ENCODE measurements around the gene GDE1. TPM values are rescaled to one million over a fixed set of nuclear protein-coding genes. Genes with fewer than 3 reads are reported as not detected.

GDE1 gene
- polyA plus RNA-seq, 12 donors: 23.5 to 290 (median 57.6) TPM

GRCh38 chr16:19527161-19527560 is 5.3 kb upstream of the GDE1 start:
- no peak for DNase-seq

GRCh38 chr16:19525385-19525723 is 3.5 kb upstream of the GDE1 start:
- DNase-seq: no peak

GRCh38 chr16:19524616-19525384 is 2.9 kb upstream of the GDE1 start:
- peak; percentile 23 for DNase-seq

- DNase-seq: no peak
Observed at GRCh38 chr16:19524356-19524615, 2.4 kb upstream of the GDE1 start.

- peak; percentile 94 for DNase-seq
Observed at GRCh38 chr16:19523559-19524355, 1.9 kb upstream of the GDE1 start, which contains the start of gene CCP110. Gene CCP110 (plus strand): TSS chr16:19523942. CDS start chr16:19527882, 3,940 bp downstream.

DNA sequence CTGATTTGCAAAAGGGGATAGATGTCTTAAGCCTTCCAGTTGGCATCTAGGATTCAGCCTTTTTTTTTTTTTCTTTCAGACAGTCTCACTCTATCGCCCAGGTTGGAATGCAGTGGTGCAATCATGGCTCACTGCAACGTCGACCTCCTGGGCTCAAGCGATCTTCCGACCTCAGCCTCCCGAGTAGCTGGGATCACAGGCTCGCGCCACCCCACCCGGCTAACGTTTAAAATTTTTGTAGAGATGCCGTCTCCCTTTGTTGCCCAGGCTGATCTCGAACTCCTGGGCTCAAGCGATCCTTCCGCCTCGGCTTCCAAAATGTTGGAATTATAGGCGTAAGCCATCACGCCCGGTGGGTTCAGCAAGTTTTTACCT is 1.3 kb upstream of the GDE1 start:
- DNase-seq: no peak

DNA sequence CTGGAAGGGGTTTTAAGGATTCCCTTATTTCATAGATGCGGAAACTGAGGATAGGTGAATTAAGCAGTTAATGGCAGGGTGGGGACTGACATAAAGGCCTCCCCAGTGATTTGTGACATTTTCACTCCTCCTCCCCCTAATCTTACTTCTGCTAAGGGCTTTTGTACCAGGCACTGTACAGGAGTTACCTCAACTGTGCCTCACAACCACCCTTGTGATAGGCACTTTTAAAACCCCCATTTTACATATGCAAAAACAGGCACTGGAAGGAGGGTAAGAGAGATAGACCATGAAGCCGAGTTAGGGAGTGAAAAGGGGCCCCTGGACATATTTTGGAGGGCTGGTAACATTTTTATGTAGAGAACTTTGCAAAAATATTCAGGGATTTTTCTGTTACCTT is 862 bp upstream of the GDE1 start:
- no peak for DNase-seq

DNA sequence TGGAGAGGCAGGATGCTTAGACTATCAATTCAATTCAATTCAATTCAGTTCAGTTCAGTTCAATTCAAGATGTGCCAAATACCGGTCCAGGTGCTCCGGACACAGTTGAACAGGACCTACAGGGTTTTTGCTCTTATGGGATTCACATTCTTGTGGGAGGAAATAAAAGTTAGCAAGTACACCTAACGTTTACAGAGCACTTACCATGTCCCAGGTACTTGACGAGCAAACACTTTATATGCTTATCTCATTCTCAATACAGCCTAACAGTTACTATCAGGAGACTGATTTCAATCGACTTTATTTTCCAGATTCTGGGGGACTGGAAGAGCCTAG is 467 bp upstream of the GDE1 start:
- DNase-seq: no peak

- no peak for DNase-seq
Observed at GRCh38 chr16:19520861-19521331, 1.0 kb downstream of the GDE1 start.

- DNase-seq: no peak
Observed at GRCh38 chr16:19518388-19518787, 3.5 kb downstream of the GDE1 start.

GRCh38 chr16:19517424-19518089 is 4.3 kb downstream of the GDE1 start:
- DNase-seq: no peak

DNA sequence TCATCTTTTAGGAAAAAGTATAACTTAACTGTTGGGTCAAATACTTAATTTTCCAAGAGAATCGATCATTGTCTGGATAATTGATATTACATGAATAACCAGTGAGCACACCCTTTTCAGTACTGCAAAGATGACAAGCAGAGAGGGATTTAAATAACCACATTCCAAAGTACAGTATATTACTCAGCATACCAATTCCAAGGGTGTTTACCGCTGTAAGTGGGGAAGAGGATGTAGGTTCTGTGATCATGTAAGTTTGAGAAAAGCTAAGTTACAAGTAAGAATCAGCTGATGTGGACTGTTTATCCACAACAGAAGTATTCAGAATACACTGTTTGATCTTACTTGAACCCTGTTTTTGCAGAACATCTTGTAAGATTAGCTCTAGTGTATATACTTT is 6.1 kb downstream of the GDE1 start:
- DNase-seq: no peak

- DNase-seq: no peak
Observed at GRCh38 chr16:19513377-19514053, 8.4 kb downstream of the GDE1 start.

DNA sequence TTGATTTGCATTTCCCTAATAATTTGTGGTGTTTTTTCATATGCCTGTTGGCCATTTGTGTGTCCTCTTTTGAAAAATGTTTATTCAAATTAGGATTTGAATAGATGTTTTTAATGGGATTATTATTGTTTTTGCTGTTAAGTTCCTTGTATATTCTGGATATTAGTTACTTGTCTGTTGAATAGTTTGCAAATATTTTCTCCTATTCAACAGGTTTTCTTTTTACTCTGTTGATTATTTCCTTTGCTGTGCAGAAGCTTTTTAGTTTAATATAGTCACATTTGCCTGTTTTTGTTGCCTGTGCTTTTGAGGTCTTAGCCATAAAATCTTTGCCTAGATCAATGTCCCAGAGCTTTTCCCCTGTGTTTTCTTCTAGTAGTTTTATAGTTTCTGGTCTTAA is 9.6 kb downstream of the GDE1 start:
- no peak for DNase-seq

DNA sequence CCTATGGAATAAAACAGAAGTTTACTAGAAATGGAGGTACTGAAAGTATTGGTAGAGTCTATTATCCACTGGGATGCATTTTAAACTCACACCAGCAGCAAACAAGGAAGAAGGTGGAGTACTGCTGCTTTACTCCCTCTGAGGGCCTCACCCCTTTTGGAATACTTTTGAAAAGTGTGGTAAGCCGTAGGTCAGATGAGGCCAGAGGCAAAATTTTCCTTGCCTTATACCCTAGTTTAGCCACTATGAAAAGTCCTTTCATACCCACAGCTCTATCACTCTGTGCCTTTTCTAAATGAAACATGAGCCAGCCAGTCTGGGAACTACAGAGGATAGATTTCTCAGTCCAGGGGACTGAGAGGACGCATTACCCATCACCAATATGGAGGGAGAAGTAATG is 14.0 kb downstream of the GDE1 start:
- no peak for DNase-seq

DNA sequence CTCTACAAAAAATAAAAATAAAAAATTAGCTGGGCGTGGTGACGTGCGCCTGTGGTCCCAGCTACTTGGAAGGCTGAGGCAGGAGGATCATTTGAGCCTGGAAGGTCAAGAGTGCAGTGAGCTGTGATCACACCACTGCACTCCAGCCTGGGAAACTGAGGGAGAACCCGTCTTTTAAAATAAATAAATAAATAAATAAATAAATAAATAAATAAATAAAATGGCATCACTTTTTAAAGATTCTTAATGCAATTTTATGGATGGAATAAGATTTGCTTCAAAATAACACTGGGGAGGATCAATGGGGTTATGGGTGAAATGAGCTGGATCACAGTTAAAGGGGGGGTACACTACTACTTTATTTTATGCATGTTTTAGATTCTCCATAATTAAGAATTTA is 14.9 kb downstream of the GDE1 start:
- DNase-seq: no peak

DNA sequence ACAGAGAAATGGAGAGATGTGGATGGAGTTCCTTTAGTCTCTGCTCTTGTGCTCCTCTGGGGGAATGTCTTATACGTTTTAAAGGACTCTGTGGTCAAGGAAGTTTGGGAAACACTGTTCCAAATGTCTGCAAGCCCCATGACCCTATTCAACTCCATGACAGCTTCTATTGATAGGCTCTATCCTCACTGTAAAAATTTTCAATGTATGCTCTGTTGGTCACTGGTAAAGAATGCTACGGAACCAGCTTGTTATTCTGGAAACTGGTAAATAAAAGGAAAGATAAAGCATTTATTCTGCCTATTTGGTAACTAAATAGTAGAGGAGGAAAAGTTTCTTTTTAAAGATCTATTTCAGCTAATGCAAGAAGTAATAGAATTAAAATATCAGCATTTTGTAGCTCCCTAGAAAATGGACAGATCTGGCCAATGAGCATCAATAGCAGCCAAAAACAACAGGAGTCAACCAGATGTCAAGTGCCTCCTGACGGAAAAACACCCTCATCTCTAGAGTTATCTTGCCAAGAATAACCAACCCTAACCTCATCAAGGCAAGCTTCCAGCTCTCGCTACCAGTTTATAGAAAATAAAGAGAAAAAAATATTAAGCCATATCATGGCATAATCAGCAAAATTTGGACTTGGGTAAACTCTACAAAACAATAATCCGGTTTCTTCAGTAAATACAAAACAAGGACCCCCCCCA is 16.1 kb downstream of the GDE1 start:
- DNase-seq: no peak

- no peak for DNase-seq
Observed at GRCh38 chr16:19503461-19504075, 18.3 kb downstream of the GDE1 start.

- DNase-seq: peak; percentile 67
Observed at GRCh38 chr16:19502395-19503131, 19.3 kb downstream of the GDE1 start.

DNA sequence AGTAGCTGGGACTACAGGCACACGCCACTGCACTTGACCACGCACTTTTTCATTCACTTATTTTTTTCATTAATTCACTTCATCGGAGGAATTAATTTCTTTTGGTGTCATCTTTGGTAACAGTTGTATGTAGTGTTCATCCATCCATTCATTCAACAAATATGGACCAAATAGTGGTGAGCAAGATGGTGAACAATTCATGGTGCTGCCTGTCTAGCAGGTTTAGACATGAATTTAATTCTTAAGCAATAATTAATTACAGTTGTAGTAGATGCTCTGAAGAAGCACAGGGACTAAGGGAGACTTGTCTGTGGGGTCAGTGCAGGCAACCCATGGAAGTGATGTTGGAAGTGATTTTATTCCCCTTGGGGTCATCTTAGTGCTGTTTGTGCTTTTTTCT is 22.4 kb downstream of the GDE1 start:
- DNase-seq: no peak

DNA sequence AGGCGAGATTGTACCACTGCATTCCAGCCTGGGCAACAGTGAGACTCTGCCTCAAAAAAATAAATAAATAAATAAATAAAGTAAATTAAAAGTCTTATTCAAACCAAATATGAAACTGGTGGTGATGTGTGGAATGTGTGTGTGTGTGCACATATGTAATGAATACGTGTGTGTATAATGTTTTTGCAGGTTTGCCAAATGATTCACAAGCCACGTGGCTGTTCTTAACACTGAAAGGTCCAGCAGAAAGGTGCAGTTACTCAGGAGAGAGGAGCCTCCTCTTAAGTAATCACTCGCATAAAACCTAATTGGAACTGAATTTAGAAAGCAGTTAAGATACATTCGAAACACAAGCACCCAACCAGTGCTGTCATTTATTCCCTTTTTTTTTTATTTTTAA is 22.9 kb downstream of the GDE1 start:
- no peak for DNase-seq
